BJ (cell line): ENCODE results near the gene POLR1C. TPM values are rescaled to one million over a fixed set of nuclear protein-coding genes. Genes with fewer than 3 reads are reported as not detected.
"Not testable (repeated sequence)": the region's sequence is repeated elsewhere in the genome, so short reads cannot be mapped to it uniquely, and the experiment has no call there.

Experiments
- CTCF ChIA-PET: fragments of 350-600 bp; formaldehyde crosslinking; extraction: SDS; loops from one replicate; lab custom pipeline; 2021; ENCODE audit warnings: antibody characterized with exemption, inconsistent platforms; lab: Yijun Ruan, JAX
- POLR2A ChIA-PET: fragments of 300-600 bp; sonication (Branson Sonifier 250); formaldehyde crosslinking; extraction: SDS; loops from one replicate; lab custom pipeline; 2021; ENCODE audit warnings: antibody characterized with exemption; lab: Charles Lee
- DNase-seq: peaks from one replicate; pipeline ENCODE4 v3.0.0-alpha.2; 2011; ENCODE audit warnings: low read depth
- H3K27me3 ChIP-seq: 2 replicates; pipeline ENCODE4 v1.6.0; 2011; ENCODE audit warnings: low read length; ENCODE audit not compliant: control insufficient read depth, insufficient read depth
- H3K36me3 ChIP-seq: 2 replicates; pipeline ENCODE4 v1.5.1; 2011; ENCODE audit warnings: low read length; ENCODE audit not compliant: control insufficient read depth, insufficient read depth
- H3K4me3 ChIP-seq: 2 replicates; pipeline ENCODE4 v1.5.1; 2011; ENCODE audit warnings: low read depth, mild to moderate bottlenecking, control low read depth, low read length
- polyA plus RNA-seq: library from polyadenylated mRNA; depleted of rRNA; stranded (reverse); fragments of >200 nt; gene quantifications from 2 replicates; pipeline ENCODE4 v1.2.3, GENCODE V29; 2011
- TF ChIP-seq, protein P1 (sequence below): IDR thresholded peaks from 2 replicates; pipeline ENCODE4 v1.5.1; 2011; ENCODE audit warnings: low read depth, mild to moderate bottlenecking, control low read depth, inconsistent platforms, low read length, moderate library complexity; ENCODE audit not compliant: insufficient read depth

Gene POLR1C
- polyA plus RNA-seq, 1 experiment = 37.5 TPM

DNA sequence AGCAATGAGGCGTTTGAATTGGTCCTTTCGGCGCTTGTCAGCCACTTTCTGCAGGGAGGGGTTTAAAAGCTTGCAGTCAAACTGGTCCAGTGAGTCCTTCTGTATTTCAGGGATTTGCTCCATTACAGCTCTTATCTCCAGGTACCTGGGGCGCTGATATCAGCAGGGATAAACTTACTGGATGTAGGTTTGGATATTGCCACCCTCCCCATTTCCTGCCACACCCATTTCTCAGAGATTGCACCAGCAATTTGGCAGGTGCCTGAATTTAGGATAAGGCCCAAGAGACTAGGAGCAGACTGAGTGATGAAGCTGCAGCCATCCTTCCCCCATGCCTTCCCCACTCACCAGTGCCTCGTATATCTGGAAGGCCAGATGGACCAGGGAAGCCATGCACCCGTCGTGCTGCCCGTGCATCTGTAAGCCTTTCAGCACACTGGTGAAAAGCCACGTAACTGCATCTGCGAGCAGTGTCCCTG, 7.6 kb downstream of the POLR1C start:
- peaks cover 30% of the 10 kb centered on the region for H3K36me3 ChIP-seq
- TF ChIP-seq, protein P1, sequence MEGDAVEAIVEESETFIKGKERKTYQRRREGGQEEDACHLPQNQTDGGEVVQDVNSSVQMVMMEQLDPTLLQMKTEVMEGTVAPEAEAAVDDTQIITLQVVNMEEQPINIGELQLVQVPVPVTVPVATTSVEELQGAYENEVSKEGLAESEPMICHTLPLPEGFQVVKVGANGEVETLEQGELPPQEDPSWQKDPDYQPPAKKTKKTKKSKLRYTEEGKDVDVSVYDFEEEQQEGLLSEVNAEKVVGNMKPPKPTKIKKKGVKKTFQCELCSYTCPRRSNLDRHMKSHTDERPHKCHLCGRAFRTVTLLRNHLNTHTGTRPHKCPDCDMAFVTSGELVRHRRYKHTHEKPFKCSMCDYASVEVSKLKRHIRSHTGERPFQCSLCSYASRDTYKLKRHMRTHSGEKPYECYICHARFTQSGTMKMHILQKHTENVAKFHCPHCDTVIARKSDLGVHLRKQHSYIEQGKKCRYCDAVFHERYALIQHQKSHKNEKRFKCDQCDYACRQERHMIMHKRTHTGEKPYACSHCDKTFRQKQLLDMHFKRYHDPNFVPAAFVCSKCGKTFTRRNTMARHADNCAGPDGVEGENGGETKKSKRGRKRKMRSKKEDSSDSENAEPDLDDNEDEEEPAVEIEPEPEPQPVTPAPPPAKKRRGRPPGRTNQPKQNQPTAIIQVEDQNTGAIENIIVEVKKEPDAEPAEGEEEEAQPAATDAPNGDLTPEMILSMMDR = no peak
- H3K27me3 ChIP-seq = no peaks in the 10 kb centered on the region
- ChIA-PET CTCF (interaction anchor here (1.1 to 1.5 kb wide), 4 partner anchors 18 to 381 kb away, joined by 3 to 5 read pairs (median 3); no protein-coding TSS in a partner anchor), POLR2A (no interaction called here)
- H3K4me3 ChIP-seq = no peak overlapping the region
- DNase-seq = no peak

DNA sequence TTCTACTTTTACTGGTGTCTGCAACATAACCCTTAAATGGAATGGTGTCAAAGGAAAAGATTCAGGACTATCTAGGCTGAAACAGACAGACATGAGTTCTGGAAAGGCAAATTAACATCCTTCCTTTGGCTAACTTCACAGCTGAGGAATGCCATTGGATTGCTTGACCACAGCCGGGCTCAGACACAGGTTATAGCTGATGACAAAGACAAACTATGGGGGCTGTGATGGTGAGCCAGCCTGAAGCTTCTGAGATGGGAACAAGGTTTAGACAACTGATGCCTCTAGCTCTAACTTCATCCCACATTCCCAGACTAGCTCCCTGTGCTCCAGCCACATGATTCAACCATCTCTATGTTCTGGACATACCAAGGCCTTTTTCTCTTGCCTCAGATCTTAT, 15.3 kb downstream of the POLR1C start:
- no peaks in the 10 kb centered on the region for H3K27me3 ChIP-seq
- CTCF ChIA-PET = interaction anchor here (1.1 to 1.7 kb wide), 3 partner anchors 15 to 36 kb away, joined by 3 to 5 read pairs (median 4); no protein-coding TSS in a partner anchor
- no peak for DNase-seq
- H3K4me3 ChIP-seq = no peak overlapping the region
- POLR2A ChIA-PET = no interaction called here
- peaks cover 11% of the 10 kb centered on the region; the same call in 1 of the 2 replicates for H3K36me3 ChIP-seq
- TF ChIP-seq, protein P1 = no peak

DNA sequence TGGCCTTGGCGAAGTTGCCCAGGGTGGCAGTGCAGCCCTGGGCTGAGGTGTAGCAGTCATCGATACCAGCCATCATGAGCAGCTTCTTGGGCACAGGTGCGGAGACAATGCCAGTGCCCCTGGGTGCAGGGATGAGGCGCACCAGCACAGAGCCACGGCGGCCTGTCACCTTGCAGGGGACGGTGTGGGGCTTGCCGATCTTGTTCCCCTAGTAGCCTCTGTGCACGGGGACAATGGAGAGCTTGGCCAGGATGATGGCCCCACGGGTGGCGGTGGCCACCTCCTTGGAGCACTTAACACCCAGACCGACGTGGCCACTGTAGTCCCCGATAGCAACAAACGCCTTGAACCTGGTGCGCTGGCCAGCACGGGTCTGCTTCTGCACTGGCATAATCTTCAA, 22.1 kb downstream of the POLR1C start:
- H3K4me3 ChIP-seq, H3K27me3 ChIP-seq, POLR2A ChIA-PET, DNase-seq, H3K36me3 ChIP-seq: not testable (repeated sequence)
- CTCF ChIA-PET = interaction anchor here (1.2 kb wide), 1 partner anchor 84 kb away, joined by 3 read pairs; the partner anchor contains the start of gene DLK2

DNA sequence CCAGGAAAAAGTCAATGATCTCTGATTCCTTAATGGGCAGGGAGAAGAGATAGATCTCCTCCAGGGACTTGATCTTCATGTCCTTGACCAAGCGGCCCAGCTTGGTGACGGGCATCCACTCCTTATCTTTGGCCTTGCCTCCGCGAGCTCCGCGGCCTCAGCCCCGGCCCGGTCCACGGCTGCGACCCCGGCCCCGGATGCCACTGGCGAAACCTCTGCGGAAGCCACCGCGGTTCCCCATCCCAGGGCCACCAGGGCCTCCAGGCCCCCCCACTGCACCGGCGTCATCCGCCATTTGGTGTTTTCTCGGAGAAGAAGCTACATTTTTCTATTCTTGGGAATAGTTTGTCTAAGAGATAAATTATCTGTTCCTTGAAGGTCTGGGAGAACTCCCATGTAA, 22.5 kb downstream of the POLR1C start:
- CTCF ChIA-PET = not testable (repeated sequence)

DNA sequence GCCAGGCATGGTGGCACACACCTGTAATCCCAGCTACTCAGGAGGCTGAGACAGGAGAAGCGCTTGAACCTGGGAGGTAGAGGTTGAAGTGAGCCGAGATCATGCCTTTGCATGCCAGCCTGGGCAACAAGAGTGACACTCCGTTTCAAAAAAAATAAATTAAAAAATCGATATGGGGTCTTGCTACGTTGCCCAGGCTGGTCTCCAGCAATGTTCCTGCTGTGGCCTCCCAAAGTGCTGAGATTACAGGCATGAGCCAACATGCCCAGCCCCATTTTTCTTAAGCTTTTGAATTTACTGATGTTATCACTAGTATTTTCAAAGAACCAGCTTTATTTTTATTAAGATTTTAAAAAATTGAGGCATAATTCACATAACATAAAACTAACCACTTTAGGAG, 23.6 kb downstream of the POLR1C start:
- no peak overlapping the region for H3K4me3 ChIP-seq
- DNase-seq = no peak
- H3K27me3 ChIP-seq = no peaks in the 10 kb centered on the region
- TF ChIP-seq, protein P1 = no peak
- peaks cover 2% of the 10 kb centered on the region for H3K36me3 ChIP-seq
- ChIA-PET CTCF (no interaction called here), POLR2A (no interaction called here)

More for the DNA sequence above, 22.5 kb downstream of the POLR1C start:
- H3K36me3 ChIP-seq, DNase-seq, H3K27me3 ChIP-seq, H3K4me3 ChIP-seq, POLR2A ChIA-PET: not testable (repeated sequence)

DNA sequence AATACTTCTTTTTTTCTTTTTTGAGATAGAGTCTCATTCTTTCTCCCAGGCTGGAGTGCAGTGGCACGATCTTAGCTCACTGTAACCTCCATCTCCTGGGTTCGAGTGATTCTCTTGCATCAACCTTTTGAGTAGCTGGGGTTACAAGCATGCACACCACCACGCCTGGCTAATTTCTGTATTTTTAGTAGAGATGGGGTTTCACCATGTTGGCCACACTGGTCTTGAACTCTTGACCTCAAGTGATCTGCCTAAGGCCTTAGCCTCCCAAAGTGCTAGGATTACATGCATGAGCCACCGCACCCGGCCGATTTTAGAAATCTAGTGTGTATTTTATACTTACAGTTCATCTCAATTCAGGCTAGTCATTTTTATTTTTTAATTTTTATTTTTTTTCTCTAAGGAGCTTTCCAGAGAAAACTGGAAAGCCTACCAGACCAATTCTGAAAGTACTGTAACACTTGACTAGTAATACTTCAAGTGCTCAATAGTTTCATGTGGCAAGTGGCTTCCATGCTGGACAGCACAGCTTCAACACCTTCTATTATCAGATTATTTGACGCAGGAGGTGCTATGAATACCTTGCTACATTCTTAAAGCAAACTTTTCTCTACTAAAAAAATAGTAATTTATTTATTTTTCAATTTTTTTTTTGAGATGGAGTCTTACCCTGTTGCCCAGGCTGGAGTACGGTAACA, 25.0 kb downstream of the POLR1C start:
- H3K27me3 ChIP-seq = no peaks in the 10 kb centered on the region
- no peak for DNase-seq
- POLR2A ChIA-PET = no interaction called here
- H3K36me3 ChIP-seq = peaks cover 3% of the 10 kb centered on the region
- TF ChIP-seq, protein P1 = no peak
- CTCF ChIA-PET = no interaction called here
- H3K4me3 ChIP-seq = no peak overlapping the region
